ENCODE data around the gene ENTPD7.

ENTPD7 gene

GRCh38 chr10:99661377-99661763 is 2.1 kb downstream of the ENTPD7 start:
- H3K4me3 ChIP-seq (ENCODE audit: low read depth, low read length) = no peak overlapping the region
- no peak overlapping the region for H3K27ac ChIP-seq

GRCh38 chr10:99665304-99665703 is 6.0 kb downstream of the ENTPD7 start:
- Histone ChIP-seq H3K79me2 (no peaks in the 10 kb centered on the region), H3K4me1 (no peaks in the 10 kb centered on the region), H3K9ac (no peak overlapping the region), H3K4me2 (ENCODE audit: low read length) (no peak overlapping the region), H3K4me3 (ENCODE audit: low read depth, low read length) (no peak overlapping the region), H3K9me3 (ENCODE audit: control insufficient read depth, low read length) (no peaks in the 10 kb centered on the region), H3K27ac (no peak overlapping the region), H3K36me3 (ENCODE audit: control insufficient read depth, insufficient read depth, low read length) (no peaks in the 10 kb centered on the region), H3K27me3 (ENCODE audit: control insufficient read depth, insufficient read depth, low read length) (no peaks in the 10 kb centered on the region), H2AFZ (no peak overlapping the region)
- TF ChIP-seq CTCF (IDR thresholded peaks at IDR 0.05) = no peak

More at GRCh38 chr10:99661377-99661763, 2.1 kb downstream of the ENTPD7 start:
- H3K9me3 ChIP-seq (ENCODE audit: control insufficient read depth, low read length) = no peaks in the 10 kb centered on the region
- H3K9ac ChIP-seq = no peak overlapping the region
- H3K36me3 ChIP-seq (ENCODE audit: control insufficient read depth, insufficient read depth, low read length) = no peaks in the 10 kb centered on the region
- no peak overlapping the region for H2AFZ ChIP-seq
- no peak overlapping the region for H3K4me2 ChIP-seq (ENCODE audit: low read length)
- H3K27me3 ChIP-seq (ENCODE audit: control insufficient read depth, insufficient read depth, low read length) = no peaks in the 10 kb centered on the region
- TF ChIP-seq CTCF (IDR thresholded peaks at IDR 0.05) = no peak
- H3K4me1 ChIP-seq = peaks cover 3% of the 10 kb centered on the region
- H3K79me2 ChIP-seq = no peaks in the 10 kb centered on the region

- Histone ChIP-seq H3K27me3 (ENCODE audit: control insufficient read depth, insufficient read depth, low read length) (no peaks in the 10 kb centered on the region), H3K27ac (no peak overlapping the region), H3K4me2 (ENCODE audit: low read length) (no peak overlapping the region), H3K79me2 (no peaks in the 10 kb centered on the region), H3K9ac (no peak overlapping the region), H3K36me3 (ENCODE audit: control insufficient read depth, insufficient read depth, low read length) (no peaks in the 10 kb centered on the region), H3K4me3 (ENCODE audit: low read depth, low read length) (no peak overlapping the region), H2AFZ (no peak overlapping the region), H3K9me3 (ENCODE audit: control insufficient read depth, low read length) (no peaks in the 10 kb centered on the region), H3K4me1 (no peaks in the 10 kb centered on the region)
- no peak for TF ChIP-seq CTCF (IDR thresholded peaks at IDR 0.05)
These were observed 7.9 kb downstream of the ENTPD7 start for GRCh38 chr10:99667108-99667751.

GRCh38 chr10:99671386-99671785 is 12.1 kb downstream of the ENTPD7 start:
- Histone ChIP-seq H3K9ac (no peak overlapping the region), H3K4me3 (ENCODE audit: low read depth, low read length) (no peak overlapping the region), H2AFZ (no peak overlapping the region), H3K27ac (no peak overlapping the region), H3K79me2 (no peaks in the 10 kb centered on the region), H3K4me1 (no peaks in the 10 kb centered on the region), H3K27me3 (ENCODE audit: control insufficient read depth, insufficient read depth, low read length) (no peaks in the 10 kb centered on the region), H3K4me2 (ENCODE audit: low read length) (no peak overlapping the region), H3K9me3 (ENCODE audit: control insufficient read depth, low read length) (no peaks in the 10 kb centered on the region), H3K36me3 (ENCODE audit: control insufficient read depth, insufficient read depth, low read length) (no peaks in the 10 kb centered on the region)
- no peak for TF ChIP-seq CTCF (IDR thresholded peaks at IDR 0.05)

- TF ChIP-seq CTCF (IDR thresholded peaks at IDR 0.05) = no peak
- no peak overlapping the region for H3K4me3 ChIP-seq (ENCODE audit: low read depth, low read length)
- no peaks in the 10 kb centered on the region for H3K4me1 ChIP-seq
- no peak overlapping the region for H2AFZ ChIP-seq
- H3K4me2 ChIP-seq (ENCODE audit: low read length) = no peak overlapping the region
- H3K79me2 ChIP-seq = no peaks in the 10 kb centered on the region
- H3K9ac ChIP-seq = no peak overlapping the region
- H3K9me3 ChIP-seq (ENCODE audit: control insufficient read depth, low read length) = no peaks in the 10 kb centered on the region
- no peaks in the 10 kb centered on the region for H3K27me3 ChIP-seq (ENCODE audit: control insufficient read depth, insufficient read depth, low read length)
- no peaks in the 10 kb centered on the region for H3K36me3 ChIP-seq (ENCODE audit: control insufficient read depth, insufficient read depth, low read length)
- no peak overlapping the region for H3K27ac ChIP-seq
These were observed 13.6 kb downstream of the ENTPD7 start for GRCh38 chr10:99672884-99673283.
